ENCODE results near the gene IQSEC1. TPM values are rescaled to one million over a fixed set of nuclear protein-coding genes. Genes with fewer than 3 reads are reported as not detected.
A peak's percentile ranks its signal among the peaks of the same experiment; 100 is the strongest.

IQSEC1 gene
- total RNA-seq, 4 donors from 2014 or later, result 56.1 to 99.5 (median 78.2) TPM

DNA sequence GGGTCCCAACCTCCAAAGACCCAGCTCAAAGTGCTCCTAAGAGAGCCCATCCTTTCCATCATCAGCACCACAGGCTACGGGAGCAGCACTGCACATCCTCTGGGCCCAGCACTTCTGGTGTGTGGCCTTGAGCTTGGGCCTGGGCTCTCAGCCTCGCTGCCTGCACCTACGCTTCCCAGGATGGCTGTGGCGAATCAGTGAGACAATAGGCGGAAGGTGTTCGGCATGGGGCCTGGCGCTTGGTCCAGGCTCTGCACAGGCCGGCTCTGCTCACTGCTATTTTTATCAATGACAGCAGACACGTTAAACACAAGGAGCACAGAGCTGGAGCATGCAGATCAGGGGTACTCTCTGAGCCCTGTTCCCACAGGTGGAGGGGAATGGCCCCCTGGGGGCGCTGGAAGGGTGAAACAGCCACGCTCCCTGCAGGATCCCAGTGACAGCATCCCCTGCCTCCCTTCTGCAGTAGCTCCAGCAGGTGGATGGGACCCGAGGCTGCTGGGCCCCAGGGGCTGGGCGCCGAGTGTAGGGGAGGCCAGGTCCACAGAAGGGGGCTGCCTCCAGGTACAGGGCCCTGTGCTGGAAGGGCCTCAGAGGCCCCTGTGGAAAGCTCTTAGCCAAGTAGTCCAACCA is 141.8 kb downstream of the IQSEC1 start:
- Histone ChIP-seq H3K4me3 (no peak overlapping the region), H3K27me3 (no peaks in the 10 kb centered on the region), H3K36me3 (peaks cover 13 to 57% (median 32%) of the 10 kb centered on the region in 4 donors), H3K4me1 (peaks cover 58 to 84% (median 71%) of the 10 kb centered on the region in 4 donors), H3K9me3 (no peaks in the 10 kb centered on the region), H3K27ac (replicated peaks in 1 of 4) (peak overlapping the region; percentile 23 to 79 (median 50))
- intact Hi-C loops (cut with DNase I), result loop anchor here (5.0 kb wide), 1 partner anchor 51 kb away; no protein-coding TSS in a partner anchor
- TF ChIP-seq POLR2AphosphoS5 (IDR thresholded peaks at IDR 0.05), result peak in 1 of 2 donors; percentile 35
- TF ChIP-seq, protein P1, sequence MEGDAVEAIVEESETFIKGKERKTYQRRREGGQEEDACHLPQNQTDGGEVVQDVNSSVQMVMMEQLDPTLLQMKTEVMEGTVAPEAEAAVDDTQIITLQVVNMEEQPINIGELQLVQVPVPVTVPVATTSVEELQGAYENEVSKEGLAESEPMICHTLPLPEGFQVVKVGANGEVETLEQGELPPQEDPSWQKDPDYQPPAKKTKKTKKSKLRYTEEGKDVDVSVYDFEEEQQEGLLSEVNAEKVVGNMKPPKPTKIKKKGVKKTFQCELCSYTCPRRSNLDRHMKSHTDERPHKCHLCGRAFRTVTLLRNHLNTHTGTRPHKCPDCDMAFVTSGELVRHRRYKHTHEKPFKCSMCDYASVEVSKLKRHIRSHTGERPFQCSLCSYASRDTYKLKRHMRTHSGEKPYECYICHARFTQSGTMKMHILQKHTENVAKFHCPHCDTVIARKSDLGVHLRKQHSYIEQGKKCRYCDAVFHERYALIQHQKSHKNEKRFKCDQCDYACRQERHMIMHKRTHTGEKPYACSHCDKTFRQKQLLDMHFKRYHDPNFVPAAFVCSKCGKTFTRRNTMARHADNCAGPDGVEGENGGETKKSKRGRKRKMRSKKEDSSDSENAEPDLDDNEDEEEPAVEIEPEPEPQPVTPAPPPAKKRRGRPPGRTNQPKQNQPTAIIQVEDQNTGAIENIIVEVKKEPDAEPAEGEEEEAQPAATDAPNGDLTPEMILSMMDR (IDR thresholded peaks at IDR 0.05), result no peak
- no peak for DNase-seq (ENCODE audit: extremely low spot score)
- WGBS, result 79% methylated on average over 11 of the region's 14 CpGs

DNA sequence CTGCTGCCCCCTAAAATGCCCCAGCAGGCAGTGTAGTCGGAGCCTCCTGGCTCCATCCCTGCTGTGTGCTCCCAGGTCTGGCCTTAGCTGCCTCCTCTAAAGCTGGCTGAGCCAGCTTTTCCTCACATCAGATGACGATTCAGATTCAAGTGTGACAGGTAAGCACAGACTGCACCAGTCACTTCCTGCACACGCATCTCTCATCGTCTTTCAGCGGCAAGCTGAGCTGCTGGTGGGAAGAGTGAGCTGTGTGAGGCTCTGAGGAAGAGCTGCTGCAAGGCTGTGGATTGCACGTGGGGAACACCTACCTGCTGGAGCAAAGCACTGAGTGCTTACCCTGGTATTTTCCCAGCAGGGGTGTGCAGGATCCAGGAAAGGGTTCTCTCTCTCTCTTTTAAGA is 143.4 kb downstream of the IQSEC1 start:
- DNase-seq (ENCODE audit: extremely low spot score), result no peak
- H3K9me3 ChIP-seq, result no peaks in the 10 kb centered on the region
- H3K27ac ChIP-seq (replicated peaks in 1 of 4), result no peak overlapping the region
- H3K4me3 ChIP-seq, result no peak overlapping the region
- H3K4me1 ChIP-seq, result peaks cover 48 to 74% (median 65%) of the 10 kb centered on the region in 4 donors
- WGBS, result 84% methylated on average over 6 of the region's 6 CpGs
- H3K36me3 ChIP-seq, result peaks cover 8 to 57% (median 28%) of the 10 kb centered on the region in 4 donors
- TF ChIP-seq EP300 (IDR thresholded peaks at IDR 0.05) (no peak), POLR2AphosphoS5 (IDR thresholded peaks at IDR 0.05) (no peak), POLR2A (IDR thresholded peaks at IDR 0.05; ENCODE audit: low read depth) (no peak)
- TF ChIP-seq, protein P1 (IDR thresholded peaks at IDR 0.05), result no peak
- intact Hi-C loops (cut with DNase I), result loop anchor here (5.0 kb wide), 1 partner anchor 52 kb away; no protein-coding TSS in a partner anchor
- no peaks in the 10 kb centered on the region for H3K27me3 ChIP-seq

DNA sequence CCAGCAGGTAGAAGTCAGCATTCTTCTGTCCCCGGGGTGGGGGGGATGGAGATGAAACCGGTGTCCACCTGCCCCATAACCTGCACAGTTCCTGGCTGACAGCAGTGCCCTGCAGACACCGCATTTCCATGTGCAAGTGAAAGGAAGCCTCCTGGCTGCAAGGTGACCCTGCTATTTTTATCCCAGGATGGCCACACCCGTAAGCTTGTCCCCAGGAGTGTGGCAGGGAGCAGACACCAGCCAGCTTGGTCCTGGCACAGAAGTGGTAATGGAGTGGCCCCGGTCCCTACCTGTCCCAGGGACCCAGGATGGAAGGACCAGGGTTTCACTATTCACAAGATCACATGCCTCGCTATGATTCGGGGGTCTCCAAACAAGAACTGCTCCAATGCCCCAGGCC is 146.6 kb downstream of the IQSEC1 start:
- Histone ChIP-seq H3K27me3 (no peaks in the 10 kb centered on the region), H3K9me3 (no peaks in the 10 kb centered on the region), H3K27ac (replicated peaks in 1 of 4) (no peak overlapping the region), H3K4me3 (no peak overlapping the region), H3K36me3 (peaks cover 16 to 72% (median 52%) of the 10 kb centered on the region in 4 donors), H3K4me1 (peaks cover 36 to 73% (median 58%) of the 10 kb centered on the region in 4 donors)
- no peak for TF ChIP-seq EP300 (IDR thresholded peaks at IDR 0.05)
- no peak for TF ChIP-seq POLR2A (IDR thresholded peaks at IDR 0.05; ENCODE audit: low read depth)
- TF ChIP-seq POLR2AphosphoS5 (IDR thresholded peaks at IDR 0.05), result no peak
- TF ChIP-seq, protein P1 (IDR thresholded peaks at IDR 0.05), result no peak
- no peak for DNase-seq (ENCODE audit: extremely low spot score)
- intact Hi-C loops (cut with DNase I), result no loop called here
- 80% methylated on average over 1 of the region's 7 CpGs for WGBS

DNA sequence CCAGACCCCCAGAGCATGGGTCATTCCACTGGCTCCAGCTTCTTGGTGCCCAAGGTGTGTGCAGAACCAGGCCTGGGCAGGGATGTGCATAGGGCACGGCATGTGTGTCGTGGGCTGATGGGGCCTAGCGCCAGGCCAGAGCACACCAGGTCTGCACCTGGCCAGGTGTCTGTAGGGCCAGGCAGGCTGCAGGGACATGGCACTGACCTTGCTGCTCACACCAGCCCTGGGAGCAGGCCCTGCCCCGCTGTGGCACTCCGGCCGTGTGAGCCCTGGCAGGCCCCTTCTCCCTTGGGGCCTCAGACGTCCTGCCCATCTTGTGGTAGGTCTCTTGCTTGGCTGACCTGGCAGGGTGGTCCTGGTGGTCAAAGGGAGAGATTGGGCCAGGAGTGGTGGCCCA is 147.6 kb downstream of the IQSEC1 start:
- Histone ChIP-seq H3K36me3 (peaks cover 23 to 73% (median 59%) of the 10 kb centered on the region in 4 donors), H3K4me3 (no peak overlapping the region), H3K4me1 (peaks cover 27 to 62% (median 48%) of the 10 kb centered on the region in 4 donors), H3K9me3 (no peaks in the 10 kb centered on the region), H3K27me3 (no peaks in the 10 kb centered on the region), H3K27ac (replicated peaks in 1 of 4) (no peak overlapping the region)
- intact Hi-C loops (cut with DNase I), result no loop called here
- DNase-seq (ENCODE audit: extremely low spot score), result no peak
- WGBS, result 73% methylated on average over 3 of the region's 7 CpGs
- TF ChIP-seq POLR2A (IDR thresholded peaks at IDR 0.05; ENCODE audit: low read depth) (no peak), POLR2AphosphoS5 (IDR thresholded peaks at IDR 0.05) (no peak), EP300 (IDR thresholded peaks at IDR 0.05) (no peak)
- TF ChIP-seq, protein P1 (IDR thresholded peaks at IDR 0.05), result no peak
